DND-41 (cell line): ENCODE results near the gene ADAM33.

Experiments
- ATAC-seq: fragments of 200-7000 bp; cut with Tn5 transposase; 3 replicates; pipeline ENCODE4 v1.9.1; 2021; ENCODE audit warnings: low read depth; ENCODE audit not compliant: insufficient read depth
- DNase-seq: peaks from one replicate; pipeline ENCODE4 v3.0.0-alpha.2; 2020
- H2AFZ ChIP-seq: 2 replicates; pipeline ENCODE4 v1.6.0; 2012; ENCODE audit warnings: low read depth, low read length
- H3K27ac ChIP-seq: 2 replicates; pipeline ENCODE4 v1.5.1; 2012; ENCODE audit warnings: low read length, inconsistent platforms
- H3K27me3 ChIP-seq: fragments of 200-600 bp; sonication (generic); 2 replicates; pipeline ENCODE4 v1.6.0; 2012; ENCODE audit warnings: low read length, mild to moderate bottlenecking, inconsistent platforms; ENCODE audit not compliant: insufficient read depth, poor library complexity
- H3K36me3 ChIP-seq: 2 replicates; pipeline ENCODE4 v1.5.1; 2012; ENCODE audit warnings: low read length, inconsistent platforms; ENCODE audit not compliant: insufficient read depth
- H3K4me1 ChIP-seq: 2 replicates; pipeline ENCODE4 v1.5.1; 2012; ENCODE audit warnings: mild to moderate bottlenecking, low read length; ENCODE audit not compliant: insufficient read depth
- H3K4me2 ChIP-seq: 2 replicates; pipeline ENCODE4 v1.6.0; 2012; ENCODE audit warnings: mild to moderate bottlenecking, moderate library complexity, low read length, inconsistent platforms; ENCODE audit not compliant: insufficient read depth
- H3K4me3 ChIP-seq, 2 experiments: fragments of 200-600 bp in 1 of 2; shearing (Covaris generic) in 1 of 2; 2 replicates each; pipeline ENCODE4 v1.5.1; 2012 to 2016; ENCODE audit warnings: inconsistent platforms in 2 of 2, low read length in 2 of 2, mild to moderate bottlenecking in 2 of 2, low read depth in 1 of 2, moderate library complexity in 1 of 2
- H3K79me2 ChIP-seq: 2 replicates; pipeline ENCODE4 v1.6.0; 2012; ENCODE audit warnings: low read length, inconsistent platforms; ENCODE audit not compliant: insufficient read depth
- H3K9ac ChIP-seq: 2 replicates; pipeline ENCODE4 v1.6.0; 2012; ENCODE audit warnings: low read depth, mild to moderate bottlenecking, inconsistent platforms, low read length, moderate library complexity
- H3K9me3 ChIP-seq: 2 replicates; pipeline ENCODE4 v1.5.1; 2012; ENCODE audit warnings: low read length, moderate library complexity, mild to moderate bottlenecking, inconsistent platforms; ENCODE audit not compliant: insufficient read depth, severe bottlenecking
- H4K20me1 ChIP-seq: 2 replicates; pipeline ENCODE4 v1.6.0; 2012; ENCODE audit warnings: low read length; ENCODE audit not compliant: insufficient read depth
- EZH2 ChIP-seq: IDR thresholded peaks from 3 replicates; pipeline ENCODE4 v1.6.1; 2012; ENCODE audit warnings: borderline replicate concordance, low read depth, mild to moderate bottlenecking, moderate library complexity, low read length, inconsistent platforms; ENCODE audit not compliant: severe bottlenecking
- TF ChIP-seq, protein P1 (sequence below): IDR thresholded peaks from 2 replicates; pipeline ENCODE4 v1.5.1; 2012; ENCODE audit warnings: borderline replicate concordance, low read length, moderate library complexity, mild to moderate bottlenecking; ENCODE audit not compliant: poor library complexity, severe bottlenecking; ENCODE audit errors: extremely low read depth

The ADAM33 gene

DNA sequence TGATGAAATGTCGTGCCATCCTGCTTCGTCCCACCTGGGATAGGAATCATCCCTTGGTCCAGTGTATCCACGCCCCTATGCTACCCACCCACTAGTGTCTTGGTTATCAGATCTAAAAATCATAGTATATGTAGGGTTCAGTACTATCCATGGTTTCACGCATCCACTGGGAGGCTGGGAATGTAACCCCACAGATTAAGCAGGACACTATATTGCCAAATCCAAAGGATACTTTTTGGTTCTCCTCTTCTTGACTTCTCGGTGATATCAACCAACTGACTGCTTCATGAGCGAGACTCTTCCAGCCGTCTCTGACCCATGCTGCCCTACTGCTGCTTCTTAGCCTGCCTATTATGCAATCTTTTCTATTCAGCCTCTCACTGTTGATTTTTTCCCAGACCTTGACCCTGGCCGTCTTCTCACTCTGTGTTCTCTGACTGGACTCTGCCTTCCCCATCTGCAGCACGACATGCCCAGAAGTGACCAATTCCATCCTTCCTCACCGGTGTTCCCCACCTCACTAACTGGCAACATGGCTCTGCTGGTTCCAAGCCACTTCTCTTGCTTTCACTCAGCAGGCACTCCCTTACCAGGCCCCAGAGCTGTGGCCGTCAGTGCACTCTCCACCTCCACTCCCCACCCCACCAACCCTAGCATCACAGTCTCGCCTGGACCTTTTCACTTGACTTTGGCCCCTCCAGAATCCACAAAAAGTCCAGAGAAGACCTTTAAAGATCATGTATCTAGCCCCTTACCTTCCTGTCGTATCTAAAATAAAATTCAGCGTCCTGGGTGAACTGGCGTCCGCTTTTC lies 53.1 kb downstream of the ADAM33 start:
- ATAC-seq (no peak), DNase-seq (no peak)
- Histone ChIP-seq H3K4me2 (no peak overlapping the region), H4K20me1 (no peaks in the 10 kb centered on the region), H3K27me3 (no peaks in the 10 kb centered on the region), H2AFZ (no peak overlapping the region), H3K9me3 (no peaks in the 10 kb centered on the region), H3K27ac (no peak overlapping the region), H3K4me1 (no peaks in the 10 kb centered on the region), H3K9ac (no peak overlapping the region), H3K36me3 (no peaks in the 10 kb centered on the region), H3K79me2 (no peaks in the 10 kb centered on the region), H3K4me3 (no peak overlapping the region)
- TF ChIP-seq EZH2: no peak
- TF ChIP-seq, protein P1, sequence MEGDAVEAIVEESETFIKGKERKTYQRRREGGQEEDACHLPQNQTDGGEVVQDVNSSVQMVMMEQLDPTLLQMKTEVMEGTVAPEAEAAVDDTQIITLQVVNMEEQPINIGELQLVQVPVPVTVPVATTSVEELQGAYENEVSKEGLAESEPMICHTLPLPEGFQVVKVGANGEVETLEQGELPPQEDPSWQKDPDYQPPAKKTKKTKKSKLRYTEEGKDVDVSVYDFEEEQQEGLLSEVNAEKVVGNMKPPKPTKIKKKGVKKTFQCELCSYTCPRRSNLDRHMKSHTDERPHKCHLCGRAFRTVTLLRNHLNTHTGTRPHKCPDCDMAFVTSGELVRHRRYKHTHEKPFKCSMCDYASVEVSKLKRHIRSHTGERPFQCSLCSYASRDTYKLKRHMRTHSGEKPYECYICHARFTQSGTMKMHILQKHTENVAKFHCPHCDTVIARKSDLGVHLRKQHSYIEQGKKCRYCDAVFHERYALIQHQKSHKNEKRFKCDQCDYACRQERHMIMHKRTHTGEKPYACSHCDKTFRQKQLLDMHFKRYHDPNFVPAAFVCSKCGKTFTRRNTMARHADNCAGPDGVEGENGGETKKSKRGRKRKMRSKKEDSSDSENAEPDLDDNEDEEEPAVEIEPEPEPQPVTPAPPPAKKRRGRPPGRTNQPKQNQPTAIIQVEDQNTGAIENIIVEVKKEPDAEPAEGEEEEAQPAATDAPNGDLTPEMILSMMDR: no peak

DNA sequence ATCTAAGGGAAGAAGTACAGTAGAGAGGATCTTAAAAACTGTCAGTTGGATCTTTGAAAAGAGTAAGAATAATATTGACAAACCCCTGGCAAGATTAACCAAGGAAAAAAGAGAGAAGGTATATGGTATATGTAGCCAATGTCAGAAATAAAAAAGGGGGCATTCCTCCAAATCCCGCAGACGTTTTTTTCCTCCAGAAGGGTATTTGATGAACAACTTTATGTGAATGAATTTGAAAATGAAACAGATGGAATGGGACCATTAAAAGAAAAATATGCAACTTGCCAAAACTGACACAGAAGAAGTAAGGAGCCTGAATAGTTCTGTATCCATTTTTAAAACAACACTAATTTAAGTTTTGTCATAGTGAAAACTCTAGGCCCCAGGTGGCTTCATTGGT lies 54.3 kb downstream of the ADAM33 start:
- H3K9me3 ChIP-seq: no peaks in the 10 kb centered on the region
- no peaks in the 10 kb centered on the region for H3K4me1 ChIP-seq
- DNase-seq (no peak), ATAC-seq (no peak)
- H3K27ac ChIP-seq: no peak overlapping the region
- no peak overlapping the region for H3K9ac ChIP-seq
- H4K20me1 ChIP-seq: no peaks in the 10 kb centered on the region
- TF ChIP-seq, protein P1: no peak
- no peak for TF ChIP-seq EZH2
- H3K27me3 ChIP-seq: no peaks in the 10 kb centered on the region
- no peaks in the 10 kb centered on the region for H3K79me2 ChIP-seq
- no peak overlapping the region for H3K4me3 ChIP-seq
- H2AFZ ChIP-seq: no peak overlapping the region
- H3K4me2 ChIP-seq: no peak overlapping the region
- no peaks in the 10 kb centered on the region for H3K36me3 ChIP-seq

DNA sequence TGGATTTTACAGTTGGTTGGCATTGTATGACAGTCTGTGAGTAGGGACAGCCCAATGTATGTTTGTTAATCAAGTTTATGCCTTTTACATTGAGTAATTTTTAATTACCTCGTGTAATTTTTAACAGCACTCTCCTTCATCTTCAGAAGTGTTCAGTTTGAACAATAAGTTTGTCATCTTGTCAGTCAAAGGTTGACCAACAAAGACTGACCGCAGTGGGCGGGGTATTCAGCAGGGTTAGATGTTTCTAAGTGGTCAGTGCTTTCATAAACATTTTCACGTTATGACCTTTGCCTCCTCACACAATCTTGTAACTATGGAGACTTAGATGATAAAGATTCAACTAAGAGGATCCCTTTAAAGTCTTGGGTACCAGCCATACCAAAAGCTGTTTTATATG lies 59.4 kb downstream of the ADAM33 start:
- Histone ChIP-seq H4K20me1 (no peaks in the 10 kb centered on the region), H2AFZ (no peak overlapping the region)

More for the DNA sequence above, 59.4 kb downstream of the ADAM33 start:
- Histone ChIP-seq H3K4me3 (no peak overlapping the region), H3K36me3 (no peaks in the 10 kb centered on the region), H3K27me3 (no peaks in the 10 kb centered on the region), H3K9me3 (no peaks in the 10 kb centered on the region), H3K27ac (no peak overlapping the region), H3K4me1 (no peaks in the 10 kb centered on the region), H3K9ac (no peak overlapping the region), H3K79me2 (no peaks in the 10 kb centered on the region), H3K4me2 (no peak overlapping the region)
- TF ChIP-seq EZH2: no peak
- TF ChIP-seq, protein P1: no peak
- DNase-seq (no peak), ATAC-seq (no peak)
